BLaER1 (cell line): ENCODE results near the gene CHD2.

Experiments
- H3K27ac ChIP-seq: shearing (Covaris generic); formaldehyde crosslinking; 2 replicates; pipeline ENCODE4 v1.8.1; 2022
- H3K27me3 ChIP-seq: shearing (Covaris generic); formaldehyde crosslinking; 2 replicates; pipeline ENCODE4 v1.8.1; 2022
- H3K36me3 ChIP-seq: shearing (Covaris generic); formaldehyde crosslinking; 2 replicates; pipeline ENCODE4 v1.8.1; 2022
- H3K4me1 ChIP-seq: shearing (Covaris generic); formaldehyde crosslinking; 2 replicates; pipeline ENCODE4 v1.8.1; 2022
- H3K4me2 ChIP-seq: shearing (Covaris generic); formaldehyde crosslinking; 2 replicates; pipeline ENCODE4 v1.8.1; 2022
- H3K4me3 ChIP-seq: shearing (Covaris generic); formaldehyde crosslinking; 2 replicates; pipeline ENCODE4 v1.8.1; 2022
- H3K9ac ChIP-seq: shearing (Covaris generic); formaldehyde crosslinking; 2 replicates; pipeline ENCODE4 v1.8.1; 2022
- H3K9me3 ChIP-seq: shearing (Covaris generic); formaldehyde crosslinking; 2 replicates; pipeline ENCODE4 v1.8.1; 2022
- H4K20me1 ChIP-seq: shearing (Covaris generic); formaldehyde crosslinking; 2 replicates; pipeline ENCODE4 v1.8.1; 2022
- Cebpa-rat ChIP-seq: shearing (Covaris generic); IDR thresholded peaks from 2 replicates; pipeline ENCODE4 v1.8.1; 2022

Gene CHD2

GRCh38 chr15:93041159-93041547, 141.0 kb downstream of the CHD2 start:
- Histone ChIP-seq H3K27me3 (no peaks in the 10 kb centered on the region), H3K9ac (no peak overlapping the region), H3K4me3 (no peak overlapping the region), H3K36me3 (peaks cover 58% of the 10 kb centered on the region), H3K9me3 (peaks cover 3% of the 10 kb centered on the region), H3K4me2 (peak overlapping the region; percentile 70), H3K27ac (peak overlapping the region; percentile 22; the same call in 1 of the 2 replicates), H3K4me1 (peaks cover 98% of the 10 kb centered on the region), H4K20me1 (peaks cover 37% of the 10 kb centered on the region)
- TF ChIP-seq Cebpa-rat = no peak

- H3K4me1 ChIP-seq = peaks cover 98% of the 10 kb centered on the region
- H3K27me3 ChIP-seq = no peaks in the 10 kb centered on the region
- H3K36me3 ChIP-seq = peaks cover 69% of the 10 kb centered on the region
- peak overlapping the region; percentile 37 for H3K27ac ChIP-seq
- H3K4me2 ChIP-seq = no peak overlapping the region
- TF ChIP-seq Cebpa-rat = no peak
- H4K20me1 ChIP-seq = peaks cover 48% of the 10 kb centered on the region
- H3K4me3 ChIP-seq = no peak overlapping the region
- H3K9ac ChIP-seq = no peak overlapping the region
- peaks cover 11% of the 10 kb centered on the region for H3K9me3 ChIP-seq
These were observed 142.1 kb downstream of the CHD2 start for GRCh38 chr15:93042211-93042610.

GRCh38 chr15:93042691-93043378, 142.7 kb downstream of the CHD2 start:
- Histone ChIP-seq H3K4me3 (no peak overlapping the region), H3K9me3 (peaks cover 11% of the 10 kb centered on the region), H3K27me3 (no peaks in the 10 kb centered on the region), H3K9ac (no peak overlapping the region), H3K36me3 (peaks cover 71% of the 10 kb centered on the region), H3K4me1 (peaks cover 98% of the 10 kb centered on the region), H4K20me1 (peaks cover 54% of the 10 kb centered on the region), H3K27ac (peak overlapping the region; percentile 37), H3K4me2 (no peak overlapping the region)
- no peak for TF ChIP-seq Cebpa-rat

- Histone ChIP-seq H3K4me2 (peak overlapping the region; percentile 63), H3K27me3 (no peaks in the 10 kb centered on the region), H4K20me1 (peaks cover 64% of the 10 kb centered on the region), H3K9me3 (peaks cover 11% of the 10 kb centered on the region), H3K4me1 (peaks cover 98% of the 10 kb centered on the region), H3K4me3 (no peak overlapping the region), H3K36me3 (peaks cover 78% of the 10 kb centered on the region), H3K27ac (peak overlapping the region; percentile 73), H3K9ac (peak overlapping the region; percentile 58)
- TF ChIP-seq Cebpa-rat = no peak
These were observed 143.6 kb downstream of the CHD2 start for GRCh38 chr15:93043621-93044300.

GRCh38 chr15:93044301-93045190, 144.4 kb downstream of the CHD2 start:
- Histone ChIP-seq H3K4me2 (peak overlapping the region; percentile 63), H3K4me3 (no peak overlapping the region), H3K4me1 (peaks cover 100% of the 10 kb centered on the region), H3K9me3 (peaks cover 11% of the 10 kb centered on the region), H3K9ac (peak overlapping the region; percentile 58), H3K27me3 (no peaks in the 10 kb centered on the region), H3K27ac (peak overlapping the region; percentile 73), H3K36me3 (peaks cover 84% of the 10 kb centered on the region), H4K20me1 (peaks cover 71% of the 10 kb centered on the region)
- TF ChIP-seq Cebpa-rat = no peak

GRCh38 chr15:93045191-93045785, 145.2 kb downstream of the CHD2 start:
- H3K4me3 ChIP-seq = no peak overlapping the region
- no peaks in the 10 kb centered on the region for H3K27me3 ChIP-seq
- H3K9me3 ChIP-seq = peaks cover 11% of the 10 kb centered on the region
- H3K9ac ChIP-seq = no peak overlapping the region
- H3K4me1 ChIP-seq = peaks cover 100% of the 10 kb centered on the region
- no peak for TF ChIP-seq Cebpa-rat
- H3K4me2 ChIP-seq = peak overlapping the region; percentile 63
- peaks cover 85% of the 10 kb centered on the region for H3K36me3 ChIP-seq
- peaks cover 79% of the 10 kb centered on the region for H4K20me1 ChIP-seq
- peak overlapping the region; percentile 73 for H3K27ac ChIP-seq

GRCh38 chr15:93046120-93046519, 146.0 kb downstream of the CHD2 start:
- peaks cover 11% of the 10 kb centered on the region for H3K9me3 ChIP-seq
- no peaks in the 10 kb centered on the region for H3K27me3 ChIP-seq
- peaks cover 100% of the 10 kb centered on the region for H3K4me1 ChIP-seq
- TF ChIP-seq Cebpa-rat = no peak
- H3K4me3 ChIP-seq = no peak overlapping the region
- H3K9ac ChIP-seq = no peak overlapping the region
- H3K27ac ChIP-seq = no peak overlapping the region
- peaks cover 87% of the 10 kb centered on the region for H4K20me1 ChIP-seq
- no peak overlapping the region for H3K4me2 ChIP-seq
- peaks cover 88% of the 10 kb centered on the region for H3K36me3 ChIP-seq

GRCh38 chr15:93046721-93047120, 146.6 kb downstream of the CHD2 start:
- TF ChIP-seq Cebpa-rat = no peak
- Histone ChIP-seq H4K20me1 (peaks cover 93% of the 10 kb centered on the region), H3K4me2 (peak overlapping the region; percentile 79), H3K27ac (peak overlapping the region; percentile 78), H3K4me1 (peaks cover 100% of the 10 kb centered on the region), H3K9me3 (peaks cover 11% of the 10 kb centered on the region), H3K9ac (no peak overlapping the region), H3K4me3 (no peak overlapping the region), H3K27me3 (no peaks in the 10 kb centered on the region), H3K36me3 (peaks cover 88% of the 10 kb centered on the region)
